Measurements from ENCODE around the gene TREH.

DNA sequence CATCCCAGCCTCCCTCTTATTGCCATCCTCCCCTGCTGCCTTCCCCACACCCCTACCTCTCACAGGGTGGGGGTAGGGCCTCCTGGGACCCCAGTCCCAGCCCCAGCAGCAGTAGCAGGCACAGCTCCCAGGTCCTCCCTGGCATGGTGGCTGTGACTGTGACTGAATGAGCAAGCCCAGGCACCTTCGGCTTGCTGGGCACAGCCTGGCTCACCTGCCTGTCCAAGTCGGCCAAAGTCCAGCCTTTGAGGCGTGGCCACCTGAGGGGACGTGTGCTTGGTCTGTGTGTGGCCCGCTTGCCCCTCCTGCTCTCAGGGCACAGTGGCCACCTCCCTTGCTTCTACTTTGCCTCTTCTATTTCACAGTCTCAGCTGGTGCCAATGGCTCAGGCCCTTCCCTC lies at the start of gene TREH:
- no peak for TF ChIP-seq EZH2 (IDR thresholded peaks at IDR 0.05; ENCODE audit: insufficient read depth, poor library complexity, severe bottlenecking)
- TF ChIP-seq EZH2phosphoT487 (IDR thresholded peaks at IDR 0.05; ENCODE audit: insufficient read depth, low read depth) = no peak

Measured in GM23248 (cell line).